Measurements from ENCODE around the gene ORC4. TPM values are rescaled to one million over a fixed set of nuclear protein-coding genes. Genes with fewer than 3 reads are reported as not detected.

Gene ORC4
- polyA plus RNA-seq, 1 experiment = 12.7 TPM

DNA sequence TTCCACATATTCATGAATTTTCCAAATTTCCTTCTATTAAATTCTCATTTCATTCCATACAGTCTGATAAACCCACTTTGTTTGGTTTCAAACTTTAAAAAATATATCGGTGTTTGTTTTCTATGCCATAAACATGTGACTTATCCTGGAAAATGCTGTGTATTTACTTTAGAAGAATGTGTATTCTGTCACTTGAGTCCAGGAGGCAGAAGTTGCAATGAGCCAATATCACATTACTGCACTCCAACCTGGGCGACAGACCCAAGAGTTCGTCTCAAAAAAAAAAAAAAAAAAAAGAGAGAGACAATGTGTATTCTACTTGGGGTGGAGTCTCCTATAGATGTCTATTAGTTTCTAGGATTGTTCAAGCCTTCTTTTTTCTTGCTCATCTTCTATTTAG, 32.1 kb upstream of the ORC4 start:
- TF ChIP-seq, protein P1, sequence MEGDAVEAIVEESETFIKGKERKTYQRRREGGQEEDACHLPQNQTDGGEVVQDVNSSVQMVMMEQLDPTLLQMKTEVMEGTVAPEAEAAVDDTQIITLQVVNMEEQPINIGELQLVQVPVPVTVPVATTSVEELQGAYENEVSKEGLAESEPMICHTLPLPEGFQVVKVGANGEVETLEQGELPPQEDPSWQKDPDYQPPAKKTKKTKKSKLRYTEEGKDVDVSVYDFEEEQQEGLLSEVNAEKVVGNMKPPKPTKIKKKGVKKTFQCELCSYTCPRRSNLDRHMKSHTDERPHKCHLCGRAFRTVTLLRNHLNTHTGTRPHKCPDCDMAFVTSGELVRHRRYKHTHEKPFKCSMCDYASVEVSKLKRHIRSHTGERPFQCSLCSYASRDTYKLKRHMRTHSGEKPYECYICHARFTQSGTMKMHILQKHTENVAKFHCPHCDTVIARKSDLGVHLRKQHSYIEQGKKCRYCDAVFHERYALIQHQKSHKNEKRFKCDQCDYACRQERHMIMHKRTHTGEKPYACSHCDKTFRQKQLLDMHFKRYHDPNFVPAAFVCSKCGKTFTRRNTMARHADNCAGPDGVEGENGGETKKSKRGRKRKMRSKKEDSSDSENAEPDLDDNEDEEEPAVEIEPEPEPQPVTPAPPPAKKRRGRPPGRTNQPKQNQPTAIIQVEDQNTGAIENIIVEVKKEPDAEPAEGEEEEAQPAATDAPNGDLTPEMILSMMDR (IDR thresholded peaks at IDR 0.05; ENCODE audit: insufficient read depth, low read depth, low read length) = no peak
- ChIA-PET CTCF (no interaction called here), POLR2A (no interaction called here)
- DNase-seq (ENCODE audit: low read depth) = no peak
- H3K4me3 ChIP-seq (ENCODE audit: low read depth, low read length) = no peak overlapping the region
- no peaks in the 10 kb centered on the region for H3K27me3 ChIP-seq (ENCODE audit: control insufficient read depth, insufficient read depth, low read length)
- H3K36me3 ChIP-seq (ENCODE audit: control insufficient read depth, insufficient read depth, low read length) = no peaks in the 10 kb centered on the region

GRCh38 chr2:148049284-148049683, 28.7 kb upstream of the ORC4 start:
- TF ChIP-seq, protein P1 (IDR thresholded peaks at IDR 0.05; ENCODE audit: insufficient read depth, low read depth, low read length) = no peak
- ChIA-PET POLR2A (interaction anchor here (0.7 kb wide), 1 partner anchor 29 kb away, joined by 3 read pairs; the partner anchor contains the start of genes MBD5 and ORC4), CTCF (no interaction called here)
- Histone ChIP-seq H3K36me3 (ENCODE audit: control insufficient read depth, insufficient read depth, low read length) (no peaks in the 10 kb centered on the region), H3K27me3 (ENCODE audit: control insufficient read depth, insufficient read depth, low read length) (no peaks in the 10 kb centered on the region), H3K4me3 (ENCODE audit: low read depth, low read length) (no peak overlapping the region)
- DNase-seq (ENCODE audit: low read depth) = no peak

- Histone ChIP-seq H3K27me3 (ENCODE audit: control insufficient read depth, insufficient read depth, low read length) (no peaks in the 10 kb centered on the region), H3K4me3 (ENCODE audit: low read depth, low read length) (no peak overlapping the region), H3K36me3 (ENCODE audit: control insufficient read depth, insufficient read depth, low read length) (no peaks in the 10 kb centered on the region)
- POLR2A ChIA-PET = interaction anchor here (0.7 kb wide), 1 partner anchor 28 kb away, joined by 3 read pairs; the partner anchor contains the start of genes MBD5 and ORC4
- CTCF ChIA-PET = no interaction called here
- TF ChIP-seq, protein P1 (IDR thresholded peaks at IDR 0.05; ENCODE audit: insufficient read depth, low read depth, low read length) = no peak
- DNase-seq (ENCODE audit: low read depth) = no peak
Measured at GRCh38 chr2:148048475-148049221, 28.1 kb upstream of the ORC4 start.

- no peaks in the 10 kb centered on the region for H3K27me3 ChIP-seq (ENCODE audit: control insufficient read depth, insufficient read depth, low read length)
- DNase-seq (ENCODE audit: low read depth) = no peak
- H3K36me3 ChIP-seq (ENCODE audit: control insufficient read depth, insufficient read depth, low read length) = no peaks in the 10 kb centered on the region
- CTCF ChIA-PET = no interaction called here
- TF ChIP-seq, protein P1 (IDR thresholded peaks at IDR 0.05; ENCODE audit: insufficient read depth, low read depth, low read length) = no peak
- H3K4me3 ChIP-seq (ENCODE audit: low read depth, low read length) = no peak overlapping the region
- POLR2A ChIA-PET = no interaction called here
Measured at GRCh38 chr2:148046802-148047201, 26.3 kb upstream of the ORC4 start.

GRCh38 chr2:148044322-148044721, 23.8 kb upstream of the ORC4 start:
- TF ChIP-seq, protein P1 (IDR thresholded peaks at IDR 0.05; ENCODE audit: insufficient read depth, low read depth, low read length) = no peak
- Histone ChIP-seq H3K27me3 (ENCODE audit: control insufficient read depth, insufficient read depth, low read length) (no peaks in the 10 kb centered on the region), H3K4me3 (ENCODE audit: low read depth, low read length) (no peak overlapping the region), H3K36me3 (ENCODE audit: control insufficient read depth, insufficient read depth, low read length) (no peaks in the 10 kb centered on the region)
- POLR2A ChIA-PET = no interaction called here
- CTCF ChIA-PET = no interaction called here
- no peak for DNase-seq (ENCODE audit: low read depth)

Data from BJ (cell line).